Kidney tubule cell (primary cell): ENCODE data around the gene LRMDA.

ENCODE experiments used
- DNase-seq: peaks from one replicate; pipeline ENCODE4 v3.0.0-alpha.2; 2018; ENCODE audit warnings: low spot score

The LRMDA gene

DNA sequence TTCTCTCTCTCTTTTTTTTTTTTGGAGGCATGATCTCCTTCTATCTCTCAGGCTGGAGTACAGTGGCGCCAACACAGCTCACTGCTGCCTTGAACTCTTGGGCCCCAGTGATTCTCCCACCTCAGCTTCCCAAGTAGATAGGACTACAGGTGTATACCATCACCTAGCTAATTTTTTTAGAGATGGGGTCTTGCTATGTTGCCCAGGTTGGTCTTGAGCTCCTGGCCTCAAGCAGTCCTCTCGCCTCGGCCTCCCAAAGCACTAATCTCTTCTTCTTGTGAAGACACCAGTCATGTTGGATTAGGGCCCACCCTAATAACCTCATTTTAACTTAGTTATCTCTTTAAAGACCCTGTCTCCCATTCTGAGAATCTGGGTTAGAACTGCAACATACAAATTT, 45.6 kb downstream of the LRMDA start:
- no peak for DNase-seq

DNA sequence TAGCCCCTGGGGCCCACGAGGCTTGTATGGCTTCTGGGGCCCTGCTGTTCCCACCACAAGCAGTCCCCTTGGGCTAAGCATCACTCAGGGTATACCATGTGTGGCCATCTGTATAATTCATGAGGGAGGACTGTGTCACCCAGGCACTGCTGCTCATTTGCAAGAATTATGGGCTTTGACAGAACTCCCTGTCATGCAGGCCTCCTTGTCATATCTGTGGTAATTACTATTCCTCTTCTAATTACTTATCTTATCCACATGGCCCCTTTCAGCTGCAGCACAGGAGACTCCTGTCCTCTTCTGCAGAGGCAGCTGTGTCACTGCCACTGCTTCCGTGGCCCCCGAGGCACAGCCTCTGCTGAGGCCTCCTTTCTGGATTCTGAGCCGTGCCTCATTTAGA, 46.3 kb downstream of the LRMDA start:
- no peak for DNase-seq

DNA sequence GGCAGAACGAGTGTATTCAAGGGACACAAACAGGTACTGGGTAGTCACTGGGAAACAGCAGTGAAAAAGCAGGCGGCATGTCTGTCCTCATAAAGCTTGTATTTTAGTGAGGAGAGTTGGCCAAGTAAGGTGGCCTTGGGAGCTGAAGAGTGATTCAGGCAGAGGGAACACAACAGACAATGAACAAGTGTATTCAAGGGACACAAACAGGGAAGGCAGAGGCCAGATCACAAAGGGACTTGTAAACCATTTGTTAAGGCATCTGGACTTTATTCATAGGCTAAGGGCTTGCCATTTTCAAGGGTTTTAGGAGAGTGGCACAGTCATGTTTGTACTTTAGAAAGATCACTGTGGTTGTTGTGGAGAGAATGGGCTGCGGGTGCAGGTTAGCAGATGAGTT, 49.0 kb downstream of the LRMDA start:
- DNase-seq, result no peak

DNA sequence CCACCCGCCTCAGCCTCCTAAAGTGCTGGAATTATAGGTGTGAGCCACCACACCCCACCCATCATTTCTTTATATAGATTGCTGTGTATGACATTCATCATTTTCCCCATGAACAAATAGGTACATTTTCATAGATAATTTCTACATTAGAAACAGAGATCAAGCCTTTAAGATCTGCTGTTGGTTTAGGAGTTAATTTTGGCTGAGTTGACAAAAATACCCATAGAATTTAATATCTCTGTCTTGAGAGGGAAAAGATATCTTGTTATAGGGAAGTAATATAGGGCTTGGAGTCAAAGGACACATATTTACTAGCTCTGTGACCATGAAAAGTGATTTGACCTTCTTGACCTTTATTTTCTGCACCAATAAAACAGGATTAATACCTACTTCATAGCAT, 51.8 kb downstream of the LRMDA start:
- no peak for DNase-seq

DNA sequence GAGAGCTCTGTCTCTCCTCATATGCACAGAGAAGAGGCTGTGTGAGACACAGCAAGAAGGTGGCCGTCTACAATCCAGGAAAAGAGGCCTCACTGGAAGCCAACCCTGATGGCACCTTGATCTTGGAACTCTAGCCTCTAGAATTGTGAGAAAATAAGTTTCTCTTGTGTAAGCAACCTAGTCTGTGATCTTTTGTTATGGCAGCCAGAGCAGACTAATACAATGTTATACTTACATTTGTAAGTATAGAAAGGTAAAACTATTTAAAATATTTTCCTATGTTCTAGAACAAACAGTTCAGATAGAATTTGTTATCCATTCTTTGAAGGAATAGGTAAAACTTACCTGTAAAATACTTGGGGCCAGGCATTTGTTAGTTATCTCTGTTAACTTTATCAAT, 53.3 kb downstream of the LRMDA start:
- DNase-seq, result no peak

DNA sequence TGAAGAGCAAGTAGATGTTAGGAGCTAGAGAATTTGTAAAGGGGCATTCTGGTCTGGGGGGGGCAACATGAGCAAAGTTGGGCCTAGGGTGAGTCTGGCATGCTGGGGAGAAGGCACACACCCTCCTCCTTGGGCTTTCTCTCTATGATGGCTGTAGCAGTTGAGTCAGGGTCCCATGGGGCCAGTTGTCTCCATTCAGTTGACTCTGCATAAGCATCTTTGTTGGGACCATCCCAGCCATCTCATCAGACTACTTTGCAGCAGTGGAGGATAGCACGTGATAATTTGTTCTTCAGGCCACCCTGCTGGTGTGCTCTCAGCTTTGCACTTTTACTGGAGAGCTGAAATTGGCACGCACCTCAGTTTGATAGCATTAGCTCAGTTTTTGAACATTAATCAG, 55.2 kb downstream of the LRMDA start:
- DNase-seq, result no peak

DNA sequence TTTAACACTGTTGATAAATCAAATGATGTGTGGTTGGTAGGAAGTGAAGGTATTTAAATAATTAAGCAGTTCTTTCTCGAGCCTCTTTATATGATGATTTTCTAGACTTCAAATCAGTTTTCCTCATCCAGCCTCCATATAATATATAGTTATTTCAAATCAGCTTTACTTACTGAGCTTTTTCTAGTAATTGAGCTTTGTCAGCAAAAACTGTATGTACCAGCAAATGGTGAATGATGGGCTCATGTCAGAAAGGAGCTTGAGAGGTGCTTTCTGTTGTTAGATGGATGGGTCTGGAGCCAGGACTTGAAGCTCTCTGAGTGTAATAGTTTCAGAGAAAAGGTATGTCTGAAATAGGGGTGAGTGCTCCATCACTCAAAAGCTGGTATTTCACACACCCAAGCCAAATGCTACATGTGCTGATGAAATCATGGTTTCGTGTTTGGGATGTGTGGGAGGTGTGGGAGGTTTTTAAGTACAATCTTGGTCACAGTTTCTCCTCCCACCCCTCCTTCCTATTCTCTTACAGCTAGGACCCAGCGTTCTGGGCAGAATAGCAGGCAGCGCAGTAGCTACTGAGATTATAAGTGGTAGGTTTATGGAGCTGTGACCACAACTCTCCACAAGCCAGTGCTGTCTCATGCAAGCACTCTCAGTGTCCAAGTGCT, 55.8 kb downstream of the LRMDA start:
- DNase-seq, result no peak

DNA sequence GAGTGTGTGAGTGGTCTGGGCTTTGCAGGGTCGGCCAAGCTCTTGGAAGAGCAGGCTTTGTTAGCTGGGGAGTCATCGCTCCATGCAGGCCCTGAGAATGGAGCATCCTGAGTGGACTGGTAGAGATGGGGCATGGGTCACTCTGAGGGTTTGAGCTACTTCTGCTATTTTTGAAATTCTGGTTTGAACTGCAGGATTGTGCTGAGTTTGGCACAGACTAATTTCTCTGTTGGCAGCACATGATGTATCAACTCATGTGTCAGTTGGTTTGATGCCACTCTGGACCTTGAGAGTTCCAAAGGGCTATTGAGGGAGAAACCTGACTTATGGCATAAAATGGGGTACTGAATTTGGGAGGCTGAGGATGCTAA, 56.3 kb downstream of the LRMDA start:
- no peak for DNase-seq

DNA sequence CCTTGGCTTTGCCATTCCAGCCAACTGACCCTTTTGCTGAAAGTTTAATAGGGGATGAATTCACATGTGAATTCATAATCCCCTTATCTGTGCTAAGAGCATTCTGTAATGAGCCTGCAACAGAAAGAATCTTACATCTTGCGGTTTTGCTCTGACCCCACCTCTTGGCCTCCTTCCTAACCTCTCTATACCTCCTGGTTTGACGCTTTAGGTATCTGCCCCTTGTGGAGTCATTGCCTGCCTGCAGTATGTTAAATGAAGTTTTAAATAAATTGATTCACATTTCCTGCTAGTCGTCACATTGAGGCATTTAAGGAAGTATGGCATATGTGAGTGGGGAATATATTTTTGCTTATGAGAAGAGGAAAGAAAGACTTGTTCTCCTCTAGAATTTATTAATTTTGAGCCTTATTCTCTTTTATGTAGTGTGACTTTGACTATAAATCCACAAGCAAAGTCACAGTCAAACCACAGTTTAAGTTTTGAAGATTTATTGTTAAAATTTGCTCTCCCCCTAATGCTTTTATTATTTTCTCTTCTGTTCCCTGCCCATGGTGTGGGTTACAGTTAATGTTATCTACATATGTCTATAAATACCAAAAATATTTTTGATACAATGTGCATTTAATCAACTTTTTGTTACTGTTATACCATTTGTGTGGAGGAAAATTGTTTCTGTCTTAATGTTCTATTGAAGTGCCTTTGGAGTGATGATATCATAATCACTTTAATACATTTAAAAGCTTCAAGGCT, 60.9 kb downstream of the LRMDA start:
- no peak for DNase-seq

DNA sequence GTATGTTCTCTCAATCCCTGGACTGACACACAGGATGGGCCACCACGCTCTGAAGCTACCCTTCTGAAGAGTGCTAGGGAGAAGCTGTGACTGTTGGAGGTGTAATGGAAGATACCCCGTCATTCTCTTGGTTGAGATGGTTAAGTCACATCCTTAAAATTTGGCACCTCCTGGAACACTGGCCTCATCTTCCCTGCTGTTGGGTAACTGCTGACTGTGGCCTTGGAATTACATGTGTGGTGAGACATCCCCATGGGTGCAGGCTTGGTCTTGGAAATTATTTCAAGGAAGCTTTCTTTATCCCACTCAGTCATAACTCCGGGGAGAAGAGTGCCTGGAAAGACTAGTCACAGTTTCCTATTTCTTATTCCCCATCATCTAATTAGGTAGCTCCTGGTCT, 62.0 kb downstream of the LRMDA start:
- DNase-seq, result no peak

DNA sequence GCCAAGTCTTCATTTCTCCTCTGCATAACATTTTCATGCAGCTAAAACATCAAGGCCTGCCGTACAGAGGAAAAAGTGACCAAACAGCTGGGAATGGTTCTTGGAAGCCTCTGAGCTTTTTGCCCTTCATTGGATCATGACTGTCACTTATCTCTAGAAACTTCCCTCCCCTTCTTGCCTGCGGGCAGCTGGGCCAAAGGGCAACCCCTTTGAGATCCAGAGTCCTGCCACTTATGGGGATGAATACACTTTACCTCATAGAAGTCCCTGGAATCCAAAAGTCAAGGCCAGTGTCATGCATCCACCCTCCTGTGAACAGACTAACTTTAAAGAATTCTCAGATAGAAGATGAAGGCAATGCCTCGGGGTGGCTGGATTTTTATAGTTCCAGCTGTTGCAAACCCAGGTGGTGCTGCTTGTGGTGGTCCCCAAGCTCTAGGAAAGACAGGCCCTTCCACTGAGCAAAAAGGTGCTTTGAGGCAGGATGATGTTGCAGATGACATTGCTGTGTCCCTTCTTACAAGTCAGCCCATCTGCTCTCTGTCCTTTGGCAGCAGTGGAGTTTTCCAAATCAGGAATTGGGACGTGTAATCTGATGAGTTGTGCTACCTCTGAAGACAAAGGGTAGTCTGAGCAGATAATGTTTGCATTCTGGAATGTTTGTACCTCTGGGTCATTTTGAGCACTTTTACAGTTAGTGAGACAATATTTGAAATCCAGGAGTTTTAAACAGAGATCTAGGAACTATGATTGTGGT, 64.2 kb downstream of the LRMDA start:
- no peak for DNase-seq

DNA sequence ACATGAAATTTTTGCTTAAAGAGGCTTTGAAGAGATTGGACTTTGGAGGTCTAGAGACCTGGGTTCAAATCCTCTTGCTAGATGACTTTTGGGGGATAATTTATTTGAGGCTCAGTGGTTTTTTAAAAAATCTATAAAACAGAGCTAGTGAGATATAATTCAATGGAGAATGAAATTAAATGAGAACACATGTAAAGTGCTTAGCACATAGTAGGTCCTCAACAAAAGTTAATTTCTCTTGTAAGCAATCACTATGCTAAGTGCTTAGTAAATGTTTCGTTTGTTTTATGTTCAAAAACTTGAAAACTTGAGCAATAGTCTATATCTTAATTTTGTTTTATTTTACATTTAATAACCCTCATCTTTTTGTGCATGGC, 64.8 kb downstream of the LRMDA start:
- no peak for DNase-seq

DNA sequence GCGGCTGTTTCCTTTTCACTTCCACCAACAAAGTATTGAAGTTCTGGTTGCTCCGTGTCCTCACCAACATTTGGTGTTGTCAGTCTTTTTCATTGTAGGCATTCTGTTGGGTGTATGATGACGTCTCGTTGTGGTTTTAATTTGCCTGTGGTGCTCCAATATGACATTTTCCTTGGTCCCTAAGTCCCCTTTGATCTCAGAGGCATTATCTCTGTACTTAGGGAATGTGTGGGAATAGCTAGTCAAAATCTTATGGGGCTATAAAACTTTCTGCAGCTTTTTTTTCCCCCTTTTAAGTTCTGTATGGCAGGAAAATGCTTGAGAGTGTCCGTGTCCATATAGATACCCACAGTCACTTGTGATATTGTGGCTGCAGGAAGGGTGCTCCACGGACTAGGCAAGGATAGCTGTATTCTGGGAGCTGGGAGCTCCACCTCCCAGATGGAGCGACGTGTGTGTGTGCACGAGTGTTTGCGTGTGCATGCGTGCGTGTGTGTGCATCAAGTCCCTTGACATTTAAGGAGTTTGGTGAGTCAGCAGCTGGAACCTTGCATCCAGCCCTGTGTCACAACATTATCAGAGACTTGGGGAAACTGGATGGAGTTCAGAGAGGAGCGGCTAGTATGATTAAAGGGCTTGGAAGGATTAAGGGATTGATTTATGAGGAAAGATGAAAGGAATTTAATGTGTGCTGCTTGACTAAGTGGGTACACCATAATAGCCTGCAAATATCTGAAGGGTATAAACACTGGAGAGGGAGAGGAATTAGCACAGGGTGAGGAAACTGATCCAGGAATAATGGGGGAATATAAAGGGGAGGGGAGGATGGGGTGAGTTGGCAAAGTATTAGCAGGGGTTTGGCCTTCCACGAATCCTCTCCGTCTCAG, 66.8 kb downstream of the LRMDA start:
- no peak for DNase-seq

DNA sequence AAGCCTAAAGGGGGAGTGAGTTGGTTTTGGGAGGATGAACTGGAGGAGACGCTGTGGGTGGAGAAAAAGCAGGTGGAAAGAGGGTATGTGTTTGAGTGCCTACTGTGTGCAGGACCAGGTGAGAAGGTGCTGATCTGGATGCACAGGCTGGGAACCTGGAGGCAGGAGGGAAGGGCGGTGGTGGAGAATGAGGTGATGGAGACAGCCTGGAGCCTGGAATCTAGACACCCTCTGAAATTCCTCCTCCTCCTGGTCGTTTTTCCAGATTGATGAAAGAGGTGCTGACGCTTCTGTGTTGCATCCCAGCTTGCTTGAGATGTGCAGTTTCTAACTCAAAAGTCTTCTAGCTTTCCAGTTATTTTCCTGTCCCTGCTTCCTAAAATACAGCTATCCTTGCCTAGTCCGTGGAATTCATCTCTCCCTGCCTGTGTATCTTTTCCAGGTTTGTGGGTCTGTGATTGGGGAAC, 67.5 kb downstream of the LRMDA start:
- DNase-seq, result no peak

DNA sequence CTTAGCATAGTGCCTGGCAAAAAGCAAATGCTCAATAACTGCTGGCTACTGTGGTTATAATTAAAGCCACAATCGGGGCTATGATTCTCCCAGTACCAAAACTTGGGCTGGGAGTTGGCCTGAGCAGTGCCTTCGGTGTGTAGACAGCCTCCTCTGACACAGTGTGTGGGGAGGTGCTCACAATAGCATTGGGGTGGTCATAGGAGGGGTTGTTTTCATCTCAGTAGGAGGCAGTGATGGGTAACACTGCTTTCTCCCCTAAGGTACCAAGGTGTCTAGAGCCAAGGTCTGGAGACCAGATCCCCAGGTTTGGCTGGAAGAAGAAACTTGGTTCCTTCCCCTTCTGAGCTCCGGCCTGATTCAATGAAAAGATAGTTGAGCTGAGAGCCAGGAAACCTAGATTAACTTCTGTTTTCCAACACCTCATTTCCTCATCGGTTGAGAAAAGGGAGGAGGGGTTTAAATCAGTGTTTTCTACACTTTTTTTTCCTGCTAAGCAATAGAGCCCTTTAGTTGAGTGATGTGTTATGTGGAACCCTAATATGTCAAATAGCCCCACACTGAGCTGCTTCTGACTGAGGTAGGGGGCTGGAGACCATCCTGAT, 68.2 kb downstream of the LRMDA start:
- no peak for DNase-seq

DNA sequence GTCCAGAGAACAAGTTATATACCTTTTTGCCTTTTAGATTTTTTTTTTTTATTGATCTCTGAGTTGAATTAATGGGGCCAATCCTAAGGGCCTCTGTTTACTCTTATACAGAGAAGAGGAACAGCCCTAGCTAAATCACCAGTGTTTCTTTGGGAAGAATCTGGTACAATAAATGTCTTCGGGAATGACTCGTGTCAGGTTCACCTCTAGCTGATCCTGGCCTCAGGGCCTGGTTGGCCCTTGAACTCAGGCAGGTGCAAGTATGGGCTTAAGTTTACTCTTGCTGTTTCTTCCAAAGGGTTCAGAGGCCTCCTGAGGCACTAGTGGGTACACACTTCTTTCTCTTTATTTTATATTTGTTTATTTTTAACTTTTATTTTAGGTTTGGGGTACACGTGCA, 71.0 kb downstream of the LRMDA start:
- DNase-seq, result no peak

DNA sequence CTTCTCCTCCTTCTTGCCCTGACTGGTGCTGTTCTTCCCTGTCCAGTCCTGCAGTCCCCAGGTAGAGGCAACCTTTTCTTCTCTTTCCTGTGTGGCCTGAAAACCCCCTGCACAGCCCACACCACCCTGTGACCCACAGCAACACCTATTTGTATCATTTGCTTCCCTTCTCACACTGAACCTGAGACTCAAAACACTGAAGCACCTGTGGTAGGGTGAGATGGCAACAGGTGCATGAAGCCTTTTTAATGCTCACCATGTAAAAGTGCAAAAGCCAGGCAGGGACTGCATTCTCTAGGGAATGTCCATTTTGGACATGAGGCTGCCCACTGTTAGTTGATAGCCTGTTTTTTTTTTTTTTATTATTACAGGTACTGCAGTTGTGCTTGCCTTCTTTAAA, 71.4 kb downstream of the LRMDA start:
- DNase-seq, result no peak

DNA sequence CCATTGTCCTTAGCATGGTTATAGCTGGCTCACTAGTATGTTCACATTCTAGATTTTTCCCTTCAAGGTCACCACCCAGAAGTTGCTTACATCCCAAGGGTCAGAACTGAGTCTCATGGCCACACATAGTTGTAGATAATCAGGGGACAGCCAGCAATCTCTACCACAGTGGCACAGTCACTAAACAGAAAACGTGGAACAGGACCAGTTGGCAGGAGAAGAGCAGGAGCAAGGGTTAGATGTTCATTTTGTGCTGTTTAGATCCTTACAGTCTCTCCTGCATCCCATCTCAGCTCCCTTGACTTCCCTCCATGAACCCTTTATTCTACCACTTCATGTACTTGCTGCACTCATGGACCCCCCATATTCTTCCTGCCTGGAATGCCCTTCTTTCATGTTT, 73.9 kb downstream of the LRMDA start:
- DNase-seq, result no peak

DNA sequence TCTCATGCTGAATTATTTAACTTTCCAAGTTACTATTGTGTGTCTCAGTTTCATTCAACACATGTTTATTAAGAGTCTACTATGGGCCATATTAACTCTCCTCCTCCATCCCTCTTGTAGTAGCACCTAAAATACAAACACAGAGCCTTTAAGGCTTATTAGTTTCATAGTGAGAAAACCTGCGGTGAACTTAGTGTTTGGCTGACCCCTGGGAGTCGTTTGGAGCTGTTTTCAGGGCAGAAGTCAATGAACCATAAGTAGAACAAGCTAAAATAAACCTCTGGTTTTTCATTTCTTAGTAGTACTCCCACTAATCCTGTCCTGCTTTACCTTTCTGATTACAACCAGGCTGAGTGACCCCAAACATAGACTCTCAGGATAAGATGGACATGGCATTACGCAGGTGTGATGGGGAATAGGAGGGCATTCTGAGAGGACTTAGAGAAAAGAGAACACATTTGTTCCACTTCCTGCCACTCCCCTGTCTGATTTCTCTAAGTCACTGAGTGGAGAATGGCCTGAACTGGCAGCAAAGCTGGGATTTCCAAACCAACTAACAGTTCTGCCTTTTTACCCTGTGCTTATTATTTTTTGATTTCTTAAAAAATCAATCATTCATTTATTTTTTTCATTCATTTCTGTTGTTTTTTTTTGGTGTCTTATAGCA, 74.5 kb downstream of the LRMDA start:
- no peak for DNase-seq

DNA sequence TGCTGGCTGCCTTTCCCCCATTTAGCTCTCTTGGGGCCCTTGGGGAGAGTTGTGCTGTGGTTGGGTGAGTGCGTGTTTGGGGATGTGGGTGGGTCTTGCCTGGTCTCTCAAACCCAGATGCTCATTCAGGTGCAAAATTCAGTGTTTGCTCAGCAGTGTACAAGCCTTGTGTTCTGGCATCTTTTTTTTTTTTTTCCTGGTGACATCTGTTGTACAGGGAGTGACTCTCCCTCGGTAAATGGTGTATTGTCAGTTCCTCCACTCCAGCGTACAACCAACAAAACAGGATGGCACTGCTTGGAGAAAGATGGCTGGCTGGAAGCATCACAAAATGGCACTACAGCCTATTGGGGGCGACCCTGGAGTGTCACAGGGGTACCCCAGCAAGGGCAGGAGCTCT, 75.5 kb downstream of the LRMDA start:
- DNase-seq, result no peak

DNA sequence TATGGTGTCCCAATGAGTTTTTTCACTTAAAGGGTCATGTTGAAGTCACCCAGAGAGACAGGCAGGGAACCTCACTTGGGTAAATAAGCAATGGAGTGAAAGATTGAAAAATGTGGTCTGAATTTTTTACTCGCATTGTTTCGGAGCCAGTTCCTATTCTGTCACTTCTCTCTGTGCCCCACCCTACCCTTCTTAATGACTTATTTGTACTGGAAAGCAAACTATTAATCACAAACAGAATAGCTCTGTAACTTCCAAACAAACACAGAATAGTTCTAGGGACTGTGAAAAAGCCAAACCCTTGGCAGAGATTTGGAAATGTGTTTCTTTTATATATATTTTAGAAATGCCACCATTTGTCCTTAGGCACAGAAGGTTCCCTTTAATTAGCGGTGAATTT, 76.0 kb downstream of the LRMDA start:
- no peak for DNase-seq
